Type B pancreatic cell (in vitro differentiated cells): ENCODE results near the gene CILP2. TPM values are rescaled to one million over a fixed set of nuclear protein-coding genes. Genes with fewer than 3 reads are reported as not detected.

ENCODE experiments used
- DNase-seq: peaks from one replicate; pipeline ENCODE4 v3.0.0; 2021; ENCODE audit warnings: mixed read lengths; ENCODE audit not compliant: unreplicated experiment; ENCODE audit errors: extremely low spot score
- H3K27ac Mint-ChIP-seq: 2 replicates; pipeline ENCODE4 v1.8.0; 2021; ENCODE audit warnings: mild to moderate bottlenecking, mixed read lengths
- H3K27me3 Mint-ChIP-seq: 2 replicates; pipeline ENCODE4 v1.8.0; 2021; ENCODE audit warnings: mixed read lengths
- H3K36me3 Mint-ChIP-seq: 2 replicates; pipeline ENCODE4 v1.8.0; 2021; ENCODE audit warnings: mixed read lengths
- H3K4me1 Mint-ChIP-seq: one replicate; pipeline ENCODE4 v1.8.0; 2021; ENCODE audit warnings: mixed read lengths; ENCODE audit not compliant: unreplicated experiment
- H3K4me3 Mint-ChIP-seq: 2 replicates; pipeline ENCODE4 v1.8.0; 2021; ENCODE audit warnings: mild to moderate bottlenecking, mixed read lengths
- H3K9me3 Mint-ChIP-seq: 2 replicates; pipeline ENCODE4 v1.8.0; 2021; ENCODE audit warnings: mixed read lengths
- total RNA-seq: library from RNA; stranded (reverse); gene quantifications from 2 replicates; pipeline ENCODE4 v1.2.1, GENCODE V29; 2021; ENCODE audit warnings: low replicate concordance
- TF ChIP-seq, protein P1 (sequence below): fragments of 200-600 bp; sonication (generic); conservative IDR thresholded peaks from 2 replicates; pipeline ENCODE4 v1.5.0; 2021; ENCODE audit warnings: antibody characterized with exemption, mild to moderate bottlenecking

CILP2 gene
- total RNA-seq, 1 donor from 2014 or later, result 3.2 TPM

- no peak for DNase-seq
- no peaks in the 10 kb centered on the region for H3K4me1 Mint-ChIP-seq
Observed at GRCh38 chr19:19546751-19547162, 8.7 kb downstream of the CILP2 start.

GRCh38 chr19:19547674-19548336 lies 9.7 kb downstream of the CILP2 start:
- TF ChIP-seq, protein P1, sequence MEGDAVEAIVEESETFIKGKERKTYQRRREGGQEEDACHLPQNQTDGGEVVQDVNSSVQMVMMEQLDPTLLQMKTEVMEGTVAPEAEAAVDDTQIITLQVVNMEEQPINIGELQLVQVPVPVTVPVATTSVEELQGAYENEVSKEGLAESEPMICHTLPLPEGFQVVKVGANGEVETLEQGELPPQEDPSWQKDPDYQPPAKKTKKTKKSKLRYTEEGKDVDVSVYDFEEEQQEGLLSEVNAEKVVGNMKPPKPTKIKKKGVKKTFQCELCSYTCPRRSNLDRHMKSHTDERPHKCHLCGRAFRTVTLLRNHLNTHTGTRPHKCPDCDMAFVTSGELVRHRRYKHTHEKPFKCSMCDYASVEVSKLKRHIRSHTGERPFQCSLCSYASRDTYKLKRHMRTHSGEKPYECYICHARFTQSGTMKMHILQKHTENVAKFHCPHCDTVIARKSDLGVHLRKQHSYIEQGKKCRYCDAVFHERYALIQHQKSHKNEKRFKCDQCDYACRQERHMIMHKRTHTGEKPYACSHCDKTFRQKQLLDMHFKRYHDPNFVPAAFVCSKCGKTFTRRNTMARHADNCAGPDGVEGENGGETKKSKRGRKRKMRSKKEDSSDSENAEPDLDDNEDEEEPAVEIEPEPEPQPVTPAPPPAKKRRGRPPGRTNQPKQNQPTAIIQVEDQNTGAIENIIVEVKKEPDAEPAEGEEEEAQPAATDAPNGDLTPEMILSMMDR, result no peak
- Mint-ChIP-seq H3K4me1 (no peaks in the 10 kb centered on the region), H3K27ac (no peak overlapping the region), H3K9me3 (no peaks in the 10 kb centered on the region), H3K36me3 (no peaks in the 10 kb centered on the region), H3K4me3 (no peak overlapping the region), H3K27me3 (peaks cover 3% of the 10 kb centered on the region)
- DNase-seq, result no peak

More at GRCh38 chr19:19546751-19547162, 8.7 kb downstream of the CILP2 start:
- H3K36me3 Mint-ChIP-seq, result no peaks in the 10 kb centered on the region
- no peaks in the 10 kb centered on the region for H3K9me3 Mint-ChIP-seq
- H3K4me3 Mint-ChIP-seq, result no peak overlapping the region
- H3K27me3 Mint-ChIP-seq, result peaks cover 3% of the 10 kb centered on the region
- TF ChIP-seq, protein P1, result no peak
- no peak overlapping the region for H3K27ac Mint-ChIP-seq

- no peak overlapping the region for H3K4me3 Mint-ChIP-seq
- H3K27me3 Mint-ChIP-seq, result peaks cover 3% of the 10 kb centered on the region
- TF ChIP-seq, protein P1, result no peak
- no peaks in the 10 kb centered on the region for H3K4me1 Mint-ChIP-seq
- no peak for DNase-seq
- H3K27ac Mint-ChIP-seq, result no peak overlapping the region
- no peaks in the 10 kb centered on the region for H3K9me3 Mint-ChIP-seq
- H3K36me3 Mint-ChIP-seq, result no peaks in the 10 kb centered on the region
Observed at GRCh38 chr19:19548915-19549759, 11.1 kb downstream of the CILP2 start.

DNA sequence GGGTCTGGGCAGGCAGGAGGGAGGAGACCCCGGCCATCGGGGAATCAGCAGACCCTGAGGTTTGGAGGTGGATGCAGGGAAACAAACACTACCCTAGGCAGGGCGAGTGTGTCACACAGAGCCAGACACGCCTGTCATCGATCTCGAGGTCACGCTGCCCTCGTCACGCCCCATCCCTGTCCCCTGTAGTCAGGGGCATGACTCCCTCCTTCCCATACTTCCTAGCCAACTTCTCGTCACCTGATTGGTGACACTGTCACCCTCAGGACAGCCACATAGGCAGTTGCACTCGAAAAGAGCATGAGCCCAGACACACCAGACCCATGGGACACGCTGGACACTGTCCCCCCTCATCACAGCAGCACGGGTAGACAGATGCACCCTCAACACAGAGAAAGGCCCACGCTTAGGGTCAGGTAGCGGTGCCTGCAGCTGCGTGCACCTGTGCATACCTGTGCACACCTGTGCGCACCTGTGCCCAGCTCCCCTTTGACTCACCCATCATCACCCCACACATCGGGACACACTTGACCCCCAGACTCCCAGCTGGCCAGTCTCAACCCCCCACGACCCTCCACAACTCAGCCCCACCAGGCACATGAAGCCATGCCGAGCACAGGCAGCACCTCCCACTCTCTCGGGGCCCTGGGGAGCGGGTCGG lies 11.9 kb downstream of the CILP2 start:
- no peaks in the 10 kb centered on the region for H3K36me3 Mint-ChIP-seq
- H3K4me1 Mint-ChIP-seq, result no peaks in the 10 kb centered on the region
- H3K4me3 Mint-ChIP-seq, result no peak overlapping the region
- peaks cover 3% of the 10 kb centered on the region for H3K27me3 Mint-ChIP-seq
- H3K9me3 Mint-ChIP-seq, result no peaks in the 10 kb centered on the region
- TF ChIP-seq, protein P1, result no peak
- H3K27ac Mint-ChIP-seq, result no peak overlapping the region
- no peak for DNase-seq

DNA sequence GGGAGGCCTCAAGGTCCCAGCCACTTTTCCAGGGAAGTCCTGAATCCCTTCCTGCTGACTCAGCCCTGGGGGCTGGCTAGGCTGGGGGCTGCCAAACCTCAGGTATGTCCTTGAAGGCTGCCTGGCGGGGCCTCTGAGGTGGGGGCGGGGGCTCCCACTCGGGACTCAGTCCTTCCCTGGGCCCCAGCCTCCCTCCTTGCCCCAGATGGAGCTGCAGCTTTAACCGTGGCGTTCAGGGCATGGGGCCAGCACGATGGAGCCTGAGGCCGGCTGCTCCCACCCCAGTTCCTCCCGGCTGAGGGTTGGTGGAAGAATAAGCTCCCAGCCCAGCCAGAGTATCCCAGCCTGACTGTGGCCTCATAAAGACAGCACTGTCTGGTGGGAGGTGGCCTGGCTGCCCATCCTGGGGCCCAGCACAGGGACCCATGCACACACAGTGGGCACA lies 12.4 kb downstream of the CILP2 start:
- Mint-ChIP-seq H3K27me3 (peaks cover 3% of the 10 kb centered on the region), H3K4me1 (no peaks in the 10 kb centered on the region), H3K36me3 (no peaks in the 10 kb centered on the region), H3K27ac (no peak overlapping the region), H3K9me3 (no peaks in the 10 kb centered on the region), H3K4me3 (no peak overlapping the region)
- no peak for DNase-seq
- TF ChIP-seq, protein P1, result no peak
